Brain microvascular endothelial cell (primary cell): ENCODE results near the gene COQ10A.

ENCODE experiments used
- DNase-seq: peaks from one replicate; pipeline ENCODE4 v3.0.0-alpha.2; 2020
- H3K27ac ChIP-seq: fragments of 250-450 bp; sonication (Bioruptor Pico); 2 replicates; pipeline ENCODE4 v1.5.1; 2020; ENCODE audit warnings: mild to moderate bottlenecking, moderate library complexity
- H3K27me3 ChIP-seq: fragments of 250-450 bp; sonication (Bioruptor Pico); replicated peaks from 2 replicates; pipeline ENCODE4 v1.5.1; 2020; ENCODE audit warnings: mild to moderate bottlenecking
- H3K36me3 ChIP-seq: fragments of 250-450 bp; sonication (Bioruptor Pico); replicated peaks from 2 replicates; pipeline ENCODE4 v1.5.1; 2020; ENCODE audit warnings: mild to moderate bottlenecking
- H3K4me3 ChIP-seq: 2 replicates; pipeline ENCODE4 v1.5.1; 2011; ENCODE audit warnings: low read depth, mild to moderate bottlenecking, control low read depth, low read length, moderate library complexity
- in situ Hi-C: cut with HindIII; loops from 2 replicates; pipeline ENCODE4 v1.10.0; 2017; ENCODE audit warnings: low sequenced_read_pairs, low pct_ligation_motif_present
- TF ChIP-seq, protein P1 (sequence below): IDR thresholded peaks from 2 replicates; pipeline ENCODE4 v1.5.1; 2011; ENCODE audit warnings: low read depth, mild to moderate bottlenecking, moderate library complexity, low read length, control low read depth, inconsistent platforms; ENCODE audit errors: missing control alignments

The COQ10A gene

DNA sequence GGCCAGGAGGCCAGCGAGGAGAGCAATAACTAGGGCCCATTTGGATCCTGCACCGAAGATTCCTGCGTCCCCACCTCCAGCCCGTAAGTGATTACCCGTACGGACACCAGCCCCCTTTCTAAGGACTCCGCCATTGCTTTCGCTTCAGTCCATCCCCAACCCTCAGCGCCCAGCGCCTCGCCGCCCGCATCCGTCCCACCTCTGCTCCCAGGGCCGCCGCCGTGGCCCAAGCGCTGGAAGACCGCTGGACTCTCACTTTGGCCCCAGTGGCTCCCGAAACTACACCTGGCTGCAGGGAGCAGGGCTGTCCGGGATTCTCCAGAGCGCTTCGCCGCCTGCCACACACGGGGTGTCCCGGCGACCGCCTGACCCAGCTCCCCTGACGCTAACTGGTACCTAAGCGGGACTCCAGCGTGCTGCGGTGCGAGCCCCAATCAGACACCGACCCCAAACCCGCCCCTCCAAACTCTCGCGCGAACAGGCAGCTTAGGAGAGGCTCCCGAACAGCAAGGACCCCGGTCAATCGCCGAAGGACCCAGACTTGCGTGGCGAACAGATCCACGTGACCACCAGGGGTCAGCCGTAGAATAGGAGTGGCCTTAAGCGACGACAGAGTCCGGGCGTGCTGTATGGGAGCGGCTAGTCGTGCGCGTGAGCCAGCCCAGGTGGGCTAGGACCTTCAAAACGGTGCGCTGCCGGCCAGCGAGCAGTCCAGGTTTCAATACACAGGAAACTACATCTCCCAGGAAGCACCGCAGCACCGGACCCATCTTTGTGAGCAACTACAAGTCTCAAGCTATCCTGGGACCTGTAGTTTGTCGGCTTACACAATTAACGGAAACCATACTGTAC is 49.1 kb downstream of the COQ10A start, which contains the start of gene CNPY2:
Gene CNPY2, minus strand, starts transcription at position 367 of the 852 bp plus-strand sequence. CDS start 771 bp downstream, outside the sequence.
- H3K4me3 ChIP-seq = peak within 1 kb of the TSS; percentile 95
- in situ Hi-C loops = no loop called here
- TF ChIP-seq, protein P1, sequence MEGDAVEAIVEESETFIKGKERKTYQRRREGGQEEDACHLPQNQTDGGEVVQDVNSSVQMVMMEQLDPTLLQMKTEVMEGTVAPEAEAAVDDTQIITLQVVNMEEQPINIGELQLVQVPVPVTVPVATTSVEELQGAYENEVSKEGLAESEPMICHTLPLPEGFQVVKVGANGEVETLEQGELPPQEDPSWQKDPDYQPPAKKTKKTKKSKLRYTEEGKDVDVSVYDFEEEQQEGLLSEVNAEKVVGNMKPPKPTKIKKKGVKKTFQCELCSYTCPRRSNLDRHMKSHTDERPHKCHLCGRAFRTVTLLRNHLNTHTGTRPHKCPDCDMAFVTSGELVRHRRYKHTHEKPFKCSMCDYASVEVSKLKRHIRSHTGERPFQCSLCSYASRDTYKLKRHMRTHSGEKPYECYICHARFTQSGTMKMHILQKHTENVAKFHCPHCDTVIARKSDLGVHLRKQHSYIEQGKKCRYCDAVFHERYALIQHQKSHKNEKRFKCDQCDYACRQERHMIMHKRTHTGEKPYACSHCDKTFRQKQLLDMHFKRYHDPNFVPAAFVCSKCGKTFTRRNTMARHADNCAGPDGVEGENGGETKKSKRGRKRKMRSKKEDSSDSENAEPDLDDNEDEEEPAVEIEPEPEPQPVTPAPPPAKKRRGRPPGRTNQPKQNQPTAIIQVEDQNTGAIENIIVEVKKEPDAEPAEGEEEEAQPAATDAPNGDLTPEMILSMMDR = peak; percentile 22
- peak within 1 kb of the TSS; percentile 91 for H3K27ac ChIP-seq
- peak; percentile 98 for DNase-seq
- H3K36me3 ChIP-seq = peaks cover 15% of the 10 kb centered on the region
- no peaks in the 10 kb centered on the region for H3K27me3 ChIP-seq

DNA sequence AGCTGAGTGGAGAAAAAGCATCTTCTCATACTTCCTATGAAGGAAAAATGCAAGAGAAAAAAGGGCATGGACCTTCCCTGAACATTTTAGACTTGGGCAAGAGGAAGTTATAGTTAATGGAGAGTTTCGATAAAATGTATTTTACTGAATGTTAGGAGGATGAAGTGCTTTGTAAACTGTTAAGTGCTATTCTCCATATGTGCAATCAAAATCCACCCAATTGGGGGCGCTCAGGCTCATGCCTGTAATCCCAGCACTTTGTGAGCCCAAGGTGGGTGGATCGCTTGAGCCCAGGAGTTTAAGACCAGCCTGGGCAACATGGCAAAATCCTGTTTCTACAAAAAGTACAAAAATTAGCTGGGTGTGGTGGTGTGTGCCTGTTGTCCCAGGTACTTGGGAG is 50.9 kb downstream of the COQ10A start:
- Histone ChIP-seq H3K4me3 (no peak overlapping the region), H3K27me3 (no peaks in the 10 kb centered on the region), H3K27ac (no peak overlapping the region), H3K36me3 (peaks cover 4% of the 10 kb centered on the region)
- DNase-seq = no peak
- in situ Hi-C loops = no loop called here
- TF ChIP-seq, protein P1 = no peak
